ENCODE results near the gene DEPP1. TPM values are rescaled to one million over a fixed set of nuclear protein-coding genes. Genes with fewer than 3 reads are reported as not detected.

DEPP1 gene
- total and polyA plus RNA-seq, 2 of the 13 experiments (the other 11 are each of a cell fraction or from before 2014, with no cell fraction given), result 14.8 to 270 TPM

GRCh38 chr10:44995914-44996669 lies 17.5 kb upstream of the DEPP1 start (continued):
- peak; percentile 71 for TF ChIP-seq RERE (CRISPR knock-in tag; IDR thresholded peaks at IDR 0.05; ENCODE audit: low read depth)
- peak; percentile 62; the same call in 1 of the 2 replicates for TF ChIP-seq NRL (CRISPR knock-in tag; IDR thresholded peaks at IDR 0.05; ENCODE audit: borderline replicate concordance)
- TF ChIP-seq, protein P1, sequence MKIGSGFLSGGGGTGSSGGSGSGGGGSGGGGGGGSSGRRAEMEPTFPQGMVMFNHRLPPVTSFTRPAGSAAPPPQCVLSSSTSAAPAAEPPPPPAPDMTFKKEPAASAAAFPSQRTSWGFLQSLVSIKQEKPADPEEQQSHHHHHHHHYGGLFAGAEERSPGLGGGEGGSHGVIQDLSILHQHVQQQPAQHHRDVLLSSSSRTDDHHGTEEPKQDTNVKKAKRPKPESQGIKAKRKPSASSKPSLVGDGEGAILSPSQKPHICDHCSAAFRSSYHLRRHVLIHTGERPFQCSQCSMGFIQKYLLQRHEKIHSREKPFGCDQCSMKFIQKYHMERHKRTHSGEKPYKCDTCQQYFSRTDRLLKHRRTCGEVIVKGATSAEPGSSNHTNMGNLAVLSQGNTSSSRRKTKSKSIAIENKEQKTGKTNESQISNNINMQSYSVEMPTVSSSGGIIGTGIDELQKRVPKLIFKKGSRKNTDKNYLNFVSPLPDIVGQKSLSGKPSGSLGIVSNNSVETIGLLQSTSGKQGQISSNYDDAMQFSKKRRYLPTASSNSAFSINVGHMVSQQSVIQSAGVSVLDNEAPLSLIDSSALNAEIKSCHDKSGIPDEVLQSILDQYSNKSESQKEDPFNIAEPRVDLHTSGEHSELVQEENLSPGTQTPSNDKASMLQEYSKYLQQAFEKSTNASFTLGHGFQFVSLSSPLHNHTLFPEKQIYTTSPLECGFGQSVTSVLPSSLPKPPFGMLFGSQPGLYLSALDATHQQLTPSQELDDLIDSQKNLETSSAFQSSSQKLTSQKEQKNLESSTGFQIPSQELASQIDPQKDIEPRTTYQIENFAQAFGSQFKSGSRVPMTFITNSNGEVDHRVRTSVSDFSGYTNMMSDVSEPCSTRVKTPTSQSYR (CRISPR knock-in tag; IDR thresholded peaks at IDR 0.05; ENCODE audit: borderline replicate concordance), result peak; percentile 52; the same call in 1 of the 2 replicates
- no peak for TF ChIP-seq KLF15 (CRISPR knock-in tag; IDR thresholded peaks at IDR 0.05; ENCODE audit: borderline replicate concordance)
- TF ChIP-seq CHCHD3 (CRISPR knock-in tag; IDR thresholded peaks at IDR 0.05), result no peak
- peak; percentile 70; the same call in 1 of the 2 replicates for TF ChIP-seq ZNF703 (CRISPR knock-in tag; IDR thresholded peaks at IDR 0.05; ENCODE audit: borderline replicate concordance)
- TF ChIP-seq NFAT5 (CRISPR knock-in tag; IDR thresholded peaks at IDR 0.05), result no peak
- no peak for TF ChIP-seq ZNF264 (CRISPR knock-in tag; IDR thresholded peaks at IDR 0.05)
- no peak for TF ChIP-seq PRDM4 (CRISPR knock-in tag; IDR thresholded peaks at IDR 0.05; ENCODE audit: borderline replicate concordance)
- TF ChIP-seq ISL2 (CRISPR knock-in tag; IDR thresholded peaks at IDR 0.05), result peak; percentile 95
- TF ChIP-seq HCFC1 (IDR thresholded peaks at IDR 0.05; ENCODE audit: low read depth, low read length), result no peak
